TTC549 (cell line): ENCODE results near the gene ETV5.

Source experiments
- FAIRE-seq: peaks from 2 replicates; lab custom pipeline; 2012; peaks lifted over from hg19 to GRCh38; lab: Jason Lieb, UNC

The ETV5 gene

GRCh38 chr3:186123012-186123411 lies 14.1 kb upstream of the ETV5 start:
- no peak for FAIRE-seq

- no peak for FAIRE-seq
Measured at GRCh38 chr3:186121968-186122367, 13.1 kb upstream of the ETV5 start.

GRCh38 chr3:186121278-186121677 lies 12.4 kb upstream of the ETV5 start:
- FAIRE-seq = no peak

- no peak for FAIRE-seq
Measured at GRCh38 chr3:186119499-186119898, 10.6 kb upstream of the ETV5 start.

GRCh38 chr3:186118692-186119091 lies 9.8 kb upstream of the ETV5 start:
- FAIRE-seq = no peak

GRCh38 chr3:186117521-186118134 lies 8.7 kb upstream of the ETV5 start:
- FAIRE-seq = no peak

- FAIRE-seq = no peak
Measured at GRCh38 chr3:186115239-186115996, 6.5 kb upstream of the ETV5 start.

- no peak for FAIRE-seq
Measured at GRCh38 chr3:186110975-186111974, 2.4 kb upstream of the ETV5 start.

- no peak for FAIRE-seq
Measured at GRCh38 chr3:186109897-186110803, 1.3 kb upstream of the ETV5 start.

- no peak for FAIRE-seq
Measured at GRCh38 chr3:186108106-186108940, 566 bp downstream of the ETV5 start.

- FAIRE-seq = no peak
Measured at GRCh38 chr3:186107215-186108105, 1.4 kb downstream of the ETV5 start.

GRCh38 chr3:186105543-186105942 lies 3.3 kb downstream of the ETV5 start:
- no peak for FAIRE-seq

- FAIRE-seq = no peak
Measured at GRCh38 chr3:186102687-186103086, 6.2 kb downstream of the ETV5 start.

- no peak for FAIRE-seq
Measured at GRCh38 chr3:186100398-186100797, 8.5 kb downstream of the ETV5 start.

- no peak for FAIRE-seq
Measured at GRCh38 chr3:186099178-186099577, 9.7 kb downstream of the ETV5 start.

GRCh38 chr3:186098740-186099139 lies 10.1 kb downstream of the ETV5 start:
- FAIRE-seq = no peak

- FAIRE-seq = no peak
Measured at GRCh38 chr3:186097663-186098451, 11.0 kb downstream of the ETV5 start.

- FAIRE-seq = no peak
Measured at GRCh38 chr3:186097317-186097662, 11.6 kb downstream of the ETV5 start.

- no peak for FAIRE-seq
Measured at GRCh38 chr3:186096290-186096689, 12.6 kb downstream of the ETV5 start.
